ENCODE data around the gene RC3H2. TPM values are rescaled to one million over a fixed set of nuclear protein-coding genes. Genes with fewer than 3 reads are reported as not detected.

Gene RC3H2
- total RNA-seq, 1 donor from 2014 or later = 71.7 TPM

GRCh38 chr9:122797316-122798063 is 107.7 kb downstream of the RC3H2 start:
- Mint-ChIP-seq H3K4me3 (ENCODE audit: unreplicated experiment) (no peak overlapping the region), H3K36me3 (ENCODE audit: unreplicated experiment) (no peaks in the 10 kb centered on the region), H3K4me1 (ENCODE audit: low read depth, unreplicated experiment) (no peaks in the 10 kb centered on the region), H3K27me3 (ENCODE audit: unreplicated experiment) (peaks cover 4% of the 10 kb centered on the region), H3K9me3 (ENCODE audit: unreplicated experiment) (peaks cover 1% of the 10 kb centered on the region), H3K27ac (ENCODE audit: unreplicated experiment) (no peak overlapping the region)
- TF ChIP-seq CTCF (IDR thresholded peaks at IDR 0.05; ENCODE audit: partially characterized antibody, unreplicated experiment) = no peak
- DNase-seq = no peak

Other genes with a start within 250 kb of the RC3H2 start
- gene OR1B1, start 247.7 kb downstream of the RC3H2 start, total RNA-seq (ENCODE audit: unreplicated experiment) = not detected
- gene OR1L1, start 243.6 kb downstream of the RC3H2 start, total RNA-seq (ENCODE audit: unreplicated experiment) = not detected
- gene OR1L3, start 230.2 kb downstream of the RC3H2 start, total RNA-seq (ENCODE audit: unreplicated experiment) = not detected
- gene OR1L4, start 181.4 kb downstream of the RC3H2 start, total RNA-seq (ENCODE audit: unreplicated experiment) = not detected
- not detected for gene OR1L6, start 163.1 kb downstream of the RC3H2 start, total RNA-seq (ENCODE audit: unreplicated experiment)
- gene OR5C1, start 116.4 kb downstream of the RC3H2 start, total RNA-seq (ENCODE audit: unreplicated experiment) = not detected
- gene OR1K1, start 105.2 kb downstream of the RC3H2 start, total RNA-seq (ENCODE audit: unreplicated experiment) = not detected
- 27.6 TPM for gene PDCL, start 76.8 kb downstream of the RC3H2 start, total RNA-seq (ENCODE audit: unreplicated experiment)
- 10.2 TPM for gene ZBTB6, start 8.0 kb upstream of the RC3H2 start, total RNA-seq (ENCODE audit: unreplicated experiment)
- gene ZBTB26, start 26.2 kb upstream of the RC3H2 start, total RNA-seq (ENCODE audit: unreplicated experiment) = 10.2 TPM
- gene RABGAP1, start 35.7 kb upstream of the RC3H2 start, total RNA-seq (ENCODE audit: unreplicated experiment) = 80.2 TPM
- 3.8 TPM for gene GPR21, start 128.3 kb upstream of the RC3H2 start, total RNA-seq (ENCODE audit: unreplicated experiment)